PC-9 (cell line): ENCODE data around the gene ROBO1.

ENCODE experiments used
- EZH2 ChIP-seq: fragments of 200-600 bp; sonication (generic); IDR thresholded peaks from 2 replicates; pipeline ENCODE4 v1.8.0; 2017; ENCODE audit warnings: antibody characterized with exemption, low read depth
- TF ChIP-seq, protein P1 (sequence below): fragments of 200-600 bp; sonication (generic); conservative IDR thresholded peaks from 2 replicates; pipeline ENCODE4 v1.6.1; 2017; ENCODE audit warnings: mixed run types, antibody characterized with exemption, mild to moderate bottlenecking, moderate library complexity

DNA sequence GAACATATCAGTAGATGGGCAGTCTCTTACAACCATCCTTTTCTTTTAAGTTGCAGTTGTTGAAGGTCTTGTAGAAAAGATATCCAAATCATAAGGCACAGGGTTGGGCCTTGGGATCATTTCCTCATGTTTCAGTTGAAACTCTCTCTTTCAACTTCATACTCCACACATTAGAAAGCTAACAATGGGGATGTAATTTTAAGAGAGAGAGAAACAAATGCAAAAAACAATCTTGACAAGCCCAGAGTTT is 747.9 kb downstream of the ROBO1 start:
- TF ChIP-seq, protein P1, sequence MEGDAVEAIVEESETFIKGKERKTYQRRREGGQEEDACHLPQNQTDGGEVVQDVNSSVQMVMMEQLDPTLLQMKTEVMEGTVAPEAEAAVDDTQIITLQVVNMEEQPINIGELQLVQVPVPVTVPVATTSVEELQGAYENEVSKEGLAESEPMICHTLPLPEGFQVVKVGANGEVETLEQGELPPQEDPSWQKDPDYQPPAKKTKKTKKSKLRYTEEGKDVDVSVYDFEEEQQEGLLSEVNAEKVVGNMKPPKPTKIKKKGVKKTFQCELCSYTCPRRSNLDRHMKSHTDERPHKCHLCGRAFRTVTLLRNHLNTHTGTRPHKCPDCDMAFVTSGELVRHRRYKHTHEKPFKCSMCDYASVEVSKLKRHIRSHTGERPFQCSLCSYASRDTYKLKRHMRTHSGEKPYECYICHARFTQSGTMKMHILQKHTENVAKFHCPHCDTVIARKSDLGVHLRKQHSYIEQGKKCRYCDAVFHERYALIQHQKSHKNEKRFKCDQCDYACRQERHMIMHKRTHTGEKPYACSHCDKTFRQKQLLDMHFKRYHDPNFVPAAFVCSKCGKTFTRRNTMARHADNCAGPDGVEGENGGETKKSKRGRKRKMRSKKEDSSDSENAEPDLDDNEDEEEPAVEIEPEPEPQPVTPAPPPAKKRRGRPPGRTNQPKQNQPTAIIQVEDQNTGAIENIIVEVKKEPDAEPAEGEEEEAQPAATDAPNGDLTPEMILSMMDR: no peak
- TF ChIP-seq EZH2: no peak
